HEK293 (cell line): ENCODE data around the gene PPM1G.

Experiments
- CTCF ChIA-PET: fragments of 350-600 bp; formaldehyde crosslinking; extraction: SDS; loops from one replicate; lab custom pipeline; 2021; ENCODE audit warnings: antibody characterized with exemption; lab: Yijun Ruan, JAX
- POLR2A ChIA-PET: fragments of 300-600 bp; formaldehyde crosslinking; extraction: SDS; loops from one replicate; lab custom pipeline; 2020; ENCODE audit warnings: antibody characterized with exemption, inconsistent platforms; lab: Yijun Ruan, JAX
- H3K27ac ChIP-seq: fragments of 200-500 bp; sonication (Bioruptor generic); 2 replicates; pipeline ENCODE4 v1.5.1; 2014; ENCODE audit warnings: low read depth, low read length, control low read depth, inconsistent platforms; ENCODE audit errors: extremely low read depth
- H3K36me3 ChIP-seq, 2 experiments: fragments of 200-500 bp in 1 of 2; sonication (Bioruptor generic) in 1 of 2; 1 replicate in 1 of 2; 2 replicates in 1 of 2; pipeline ENCODE4 v1.5.1; 2014 to 2017; ENCODE audit warnings: inconsistent platforms in 2 of 2, low read length in 2 of 2; ENCODE audit not compliant: control insufficient read depth in 2 of 2, insufficient read depth in 1 of 2
- H3K4me1 ChIP-seq: fragments of 200-500 bp; sonication (Bioruptor generic); 2 replicates; pipeline ENCODE4 v1.5.1; 2014; ENCODE audit warnings: mild to moderate bottlenecking, low read length, inconsistent platforms; ENCODE audit not compliant: control insufficient read depth, insufficient read depth
- H3K4me3 ChIP-seq: 2 replicates; pipeline ENCODE4 v1.5.1; 2011; ENCODE audit warnings: low read depth, mild to moderate bottlenecking, control low read depth, low read length, moderate library complexity
- H3K9me3 ChIP-seq: fragments of 200-500 bp; sonication (Bioruptor generic); 2 replicates; pipeline ENCODE4 v1.5.1; 2014; ENCODE audit warnings: low read depth, low read length, inconsistent platforms; ENCODE audit not compliant: control insufficient read depth, insufficient read depth
- BCL11A ChIP-seq: fragments of 450-650 bp; formaldehyde crosslinking; IDR thresholded peaks from 2 replicates; pipeline ENCODE4 v1.5.1; 2016; ENCODE audit warnings: low read depth, missing biosample characterization, missing genetic modification characterization
- BCL11B ChIP-seq: fragments of 450-650 bp; formaldehyde crosslinking; IDR thresholded peaks from 2 replicates; pipeline ENCODE4 v1.5.1; 2016; ENCODE audit warnings: low read depth, missing biosample characterization, missing genetic modification characterization
- GLIS1 ChIP-seq: fragments of 450-650 bp; formaldehyde crosslinking; IDR thresholded peaks from 2 replicates; pipeline ENCODE4 v1.5.1; 2016; ENCODE audit warnings: missing biosample characterization, missing genetic modification characterization
- HOXD13 ChIP-seq: sonication (generic); formaldehyde crosslinking; IDR thresholded peaks from 2 replicates; pipeline ENCODE4 v1.8.0; 2022; ENCODE audit warnings: missing genetic modification reagents, borderline replicate concordance
- OVOL3 ChIP-seq: fragments of 450-650 bp; formaldehyde crosslinking; IDR thresholded peaks from 2 replicates; pipeline ENCODE4 v1.5.1; 2016; ENCODE audit warnings: missing biosample characterization, missing genetic modification characterization
- SETDB1 ChIP-seq: IDR thresholded peaks from one replicate; pipeline ENCODE4 v1.6.1; 2017; ENCODE audit warnings: mild to moderate bottlenecking, low read length, moderate library complexity, mixed read lengths; ENCODE audit not compliant: insufficient read length
- TRIM28 ChIP-seq: IDR thresholded peaks from 2 replicates; pipeline ENCODE4 v1.6.1; 2011; ENCODE audit warnings: low read length, control low read depth, borderline replicate concordance
- YY1 ChIP-seq: fragments of 450-650 bp; formaldehyde crosslinking; IDR thresholded peaks from 2 replicates; pipeline ENCODE4 v1.5.1; 2018; ENCODE audit warnings: missing biosample characterization, missing genetic modification characterization
- ZFHX2 ChIP-seq: fragments of 450-650 bp; formaldehyde crosslinking; conservative IDR thresholded peaks from 2 replicates; pipeline ENCODE4 v1.5.1; 2016; ENCODE audit warnings: missing biosample characterization, missing genetic modification characterization
- ZNF157 ChIP-seq: fragments of 450-650 bp; formaldehyde crosslinking; IDR thresholded peaks from 2 replicates; pipeline ENCODE4 v1.5.1; 2016; ENCODE audit warnings: missing biosample characterization, missing genetic modification characterization
- ZNF169 ChIP-seq: fragments of 450-650 bp; formaldehyde crosslinking; IDR thresholded peaks from 2 replicates; pipeline ENCODE4 v1.5.1; 2016; ENCODE audit warnings: missing biosample characterization, missing genetic modification characterization
- ZNF175 ChIP-seq: fragments of 450-650 bp; formaldehyde crosslinking; IDR thresholded peaks from 2 replicates; pipeline ENCODE4 v1.5.1; 2016; ENCODE audit warnings: missing biosample characterization, missing genetic modification characterization
- ZNF2 ChIP-seq: fragments of 450-650 bp; formaldehyde crosslinking; IDR thresholded peaks from 2 replicates; pipeline ENCODE4 v1.5.1; 2016; ENCODE audit warnings: missing biosample characterization, missing genetic modification characterization
- ZNF202 ChIP-seq: fragments of 450-650 bp; formaldehyde crosslinking; IDR thresholded peaks from 2 replicates; pipeline ENCODE4 v1.5.1; 2016; ENCODE audit warnings: missing biosample characterization, missing genetic modification characterization, borderline replicate concordance
- ZNF302 ChIP-seq: fragments of 450-650 bp; formaldehyde crosslinking; IDR thresholded peaks from 2 replicates; pipeline ENCODE4 v1.5.1; 2016; ENCODE audit warnings: missing biosample characterization, missing genetic modification characterization, low read depth
- ZNF354C ChIP-seq: fragments of 450-650 bp; formaldehyde crosslinking; IDR thresholded peaks from 2 replicates; pipeline ENCODE4 v1.5.1; 2016; ENCODE audit warnings: missing biosample characterization, missing genetic modification characterization, low read depth, borderline replicate concordance
- ZNF623 ChIP-seq: fragments of 450-650 bp; formaldehyde crosslinking; IDR thresholded peaks from 2 replicates; pipeline ENCODE4 v1.5.1; 2016; ENCODE audit warnings: missing biosample characterization, missing genetic modification characterization
- ZNF664 ChIP-seq: fragments of 450-650 bp; formaldehyde crosslinking; IDR thresholded peaks from 2 replicates; pipeline ENCODE4 v1.5.1; 2016; ENCODE audit warnings: missing biosample characterization, missing genetic modification characterization
- ZNF670 ChIP-seq: fragments of 450-650 bp; formaldehyde crosslinking; IDR thresholded peaks from 2 replicates; pipeline ENCODE4 v1.5.1; 2016; ENCODE audit warnings: missing biosample characterization, missing genetic modification characterization, low read depth
- ZNF707 ChIP-seq: fragments of 450-650 bp; formaldehyde crosslinking; IDR thresholded peaks from 2 replicates; pipeline ENCODE4 v1.5.1; 2016; ENCODE audit warnings: missing biosample characterization, missing genetic modification characterization
- ZNF792 ChIP-seq: fragments of 450-650 bp; formaldehyde crosslinking; IDR thresholded peaks from 2 replicates; pipeline ENCODE4 v1.5.1; 2016; ENCODE audit warnings: missing biosample characterization, missing genetic modification characterization
- ZSCAN16 ChIP-seq: fragments of 450-650 bp; formaldehyde crosslinking; IDR thresholded peaks from 2 replicates; pipeline ENCODE4 v1.5.1; 2016; ENCODE audit warnings: missing biosample characterization, missing genetic modification characterization
- TF ChIP-seq, protein P1 (sequence below): fragments of 450-650 bp; formaldehyde crosslinking; IDR thresholded peaks from 2 replicates; pipeline ENCODE4 v1.5.1; 2016; ENCODE audit warnings: missing biosample characterization, missing genetic modification characterization
- TF ChIP-seq, protein P2 (sequence below): fragments of 450-650 bp; formaldehyde crosslinking; IDR thresholded peaks from 2 replicates; pipeline ENCODE4 v1.5.1; 2016; ENCODE audit warnings: missing biosample characterization, missing genetic modification characterization
- TF ChIP-seq, protein P3 (sequence below): fragments of 450-650 bp; formaldehyde crosslinking; IDR thresholded peaks from 2 replicates; pipeline ENCODE4 v1.5.1; 2016; ENCODE audit warnings: missing biosample characterization, missing genetic modification characterization
- TF ChIP-seq, protein P4 (sequence below): fragments of 450-650 bp; formaldehyde crosslinking; IDR thresholded peaks from 2 replicates; pipeline ENCODE4 v1.5.1; 2016; ENCODE audit warnings: missing biosample characterization, missing genetic modification characterization
- TF ChIP-seq, protein P5 (sequence below): fragments of 450-650 bp; formaldehyde crosslinking; conservative IDR thresholded peaks from 2 replicates; pipeline ENCODE4 v1.5.1; 2016; ENCODE audit warnings: low read depth, missing biosample characterization, missing genetic modification characterization

Gene PPM1G

DNA sequence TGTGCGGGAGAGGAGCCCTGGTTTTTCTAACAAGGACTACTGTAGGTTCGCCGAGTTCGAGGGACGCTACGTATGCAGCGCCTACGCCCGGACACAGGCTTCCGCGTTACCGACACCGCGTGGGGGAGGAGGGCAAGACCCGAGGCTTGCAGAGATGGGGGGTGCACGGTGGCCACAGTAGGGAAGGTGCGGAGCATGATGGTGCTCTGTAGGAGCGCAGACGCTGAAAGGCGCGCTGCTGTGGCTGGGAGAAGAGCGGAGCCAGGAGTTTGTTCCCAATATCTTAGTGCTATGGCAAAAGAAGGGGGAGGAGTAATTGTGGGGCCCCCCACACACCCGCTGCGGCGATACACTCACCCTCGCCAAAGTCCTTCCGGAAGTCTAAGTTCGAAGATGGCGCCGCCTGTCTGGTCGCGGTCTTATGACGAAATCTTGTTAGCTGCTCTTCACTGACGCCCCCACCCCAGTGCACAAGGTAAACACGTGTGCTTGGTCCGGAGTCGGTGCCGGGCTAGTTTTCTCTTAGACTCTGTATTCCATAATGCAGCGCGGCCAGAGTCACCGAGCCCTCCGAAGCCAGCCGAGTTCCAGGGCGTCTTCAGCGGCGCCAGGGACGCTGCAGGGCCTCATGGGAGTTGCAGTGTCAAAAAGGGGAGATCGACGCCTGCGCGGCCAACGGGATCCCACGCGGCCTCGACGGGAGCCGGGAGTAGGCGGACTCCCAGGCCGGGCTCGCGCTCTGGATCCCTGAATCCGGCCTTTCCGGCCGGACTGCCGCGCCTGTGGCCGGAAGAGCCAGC is 52.8 kb downstream of the PPM1G start, which contains the start of gene GTF3C2:
Gene GTF3C2, minus strand, starts transcription at position 383 of the 800 bp plus-strand sequence. CDS start 13,210 bp downstream, outside the sequence.
- H3K36me3 ChIP-seq = peaks cover 0 to 7% of the 10 kb centered on the region in 2 experiments; a peak in 2 of 3 replicates
- no peaks in the 10 kb centered on the region for H3K9me3 ChIP-seq
- ChIA-PET POLR2A (interaction anchor here (0.5 to 2.1 kb wide), 19 partner anchors 8 to 307 kb away, joined by 3 to 22 read pairs (median 4); partner anchors contain the start of genes AGBL5, EIF2B4, MPV17 and NRBP1), CTCF (interaction anchor here (1.2 kb wide), 1 partner anchor 9 kb away, joined by 3 read pairs; no protein-coding TSS in a partner anchor)
- peak within 1 kb of the TSS; percentile 99 for H3K4me3 ChIP-seq
- H3K27ac ChIP-seq = peak within 1 kb of the TSS; percentile 98
- peaks cover 6% of the 10 kb centered on the region for H3K4me1 ChIP-seq
- no peak for TF ChIP-seq ZNF354C (tag by site-specific recombination)
- peak; percentile 54 for TF ChIP-seq GLIS1 (tag by site-specific recombination)
- 0 out of 2 replicates have a peak, but pooled peaks have one; percentile 55 for TF ChIP-seq HOXD13
- TF ChIP-seq ZNF175 = no peak
- TF ChIP-seq ZNF670 (tag by site-specific recombination) = no peak
- TF ChIP-seq ZFHX2 (tag by site-specific recombination) = peak; percentile 71
- TF ChIP-seq, protein P1, sequence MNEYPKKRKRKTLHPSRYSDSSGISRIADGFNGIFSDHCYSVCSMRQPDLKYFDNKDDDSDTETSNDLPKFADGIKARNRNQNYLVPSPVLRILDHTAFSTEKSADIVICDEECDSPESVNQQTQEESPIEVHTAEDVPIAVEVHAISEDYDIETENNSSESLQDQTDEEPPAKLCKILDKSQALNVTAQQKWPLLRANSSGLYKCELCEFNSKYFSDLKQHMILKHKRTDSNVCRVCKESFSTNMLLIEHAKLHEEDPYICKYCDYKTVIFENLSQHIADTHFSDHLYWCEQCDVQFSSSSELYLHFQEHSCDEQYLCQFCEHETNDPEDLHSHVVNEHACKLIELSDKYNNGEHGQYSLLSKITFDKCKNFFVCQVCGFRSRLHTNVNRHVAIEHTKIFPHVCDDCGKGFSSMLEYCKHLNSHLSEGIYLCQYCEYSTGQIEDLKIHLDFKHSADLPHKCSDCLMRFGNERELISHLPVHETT = no peak; the same call in 1 of the 2 replicates
- peak; percentile 76; the same call in 1 of the 2 replicates for TF ChIP-seq YY1 (tag by site-specific recombination)
- TF ChIP-seq, protein P2, sequence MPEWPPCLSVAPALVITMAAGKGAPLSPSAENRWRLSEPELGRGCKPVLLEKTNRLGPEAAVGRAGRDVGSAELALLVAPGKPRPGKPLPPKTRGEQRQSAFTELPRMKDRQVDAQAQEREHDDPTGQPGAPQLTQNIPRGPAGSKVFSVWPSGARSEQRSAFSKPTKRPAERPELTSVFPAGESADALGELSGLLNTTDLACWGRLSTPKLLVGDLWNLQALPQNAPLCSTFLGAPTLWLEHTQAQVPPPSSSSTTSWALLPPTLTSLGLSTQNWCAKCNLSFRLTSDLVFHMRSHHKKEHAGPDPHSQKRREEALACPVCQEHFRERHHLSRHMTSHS = no peak
- TF ChIP-seq, protein P3, sequence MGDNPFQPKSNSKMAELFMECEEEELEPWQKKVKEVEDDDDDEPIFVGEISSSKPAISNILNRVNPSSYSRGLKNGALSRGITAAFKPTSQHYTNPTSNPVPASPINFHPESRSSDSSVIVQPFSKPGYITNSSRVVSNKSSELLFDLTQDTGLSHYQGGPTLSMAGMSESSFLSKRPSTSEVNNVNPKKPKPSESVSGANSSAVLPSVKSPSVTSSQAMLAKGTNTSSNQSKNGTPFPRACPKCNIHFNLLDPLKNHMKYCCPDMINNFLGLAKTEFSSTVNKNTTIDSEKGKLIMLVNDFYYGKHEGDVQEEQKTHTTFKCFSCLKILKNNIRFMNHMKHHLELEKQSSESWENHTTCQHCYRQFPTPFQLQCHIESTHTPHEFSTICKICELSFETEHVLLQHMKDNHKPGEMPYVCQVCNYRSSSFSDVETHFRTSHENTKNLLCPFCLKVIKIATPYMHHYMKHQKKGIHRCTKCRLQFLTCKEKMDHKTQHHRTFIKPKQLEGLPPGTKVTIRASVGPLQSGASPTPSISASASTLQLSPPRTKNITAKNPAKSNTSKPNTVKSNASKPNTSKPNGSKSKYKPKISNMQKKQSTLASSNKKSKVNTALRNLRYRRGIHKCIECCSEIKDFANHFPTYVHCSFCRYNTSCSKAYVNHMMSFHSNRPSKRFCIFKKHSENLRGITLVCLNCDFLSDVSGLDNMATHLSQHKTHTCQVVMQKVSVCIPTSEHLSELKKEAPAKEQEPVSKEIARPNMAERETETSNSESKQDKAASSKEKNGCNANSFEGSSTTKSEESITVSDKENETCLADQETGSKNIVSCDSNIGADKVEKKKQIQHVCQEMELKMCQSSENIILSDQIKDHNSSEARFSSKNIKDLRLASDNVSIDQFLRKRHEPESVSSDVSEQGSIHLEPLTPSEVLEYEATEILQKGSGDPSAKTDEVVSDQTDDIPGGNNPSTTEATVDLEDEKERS = no peak
- TF ChIP-seq ZNF169 (tag by site-specific recombination) = no peak
- TF ChIP-seq ZNF157 (tag by site-specific recombination) = no peak
- TF ChIP-seq ZNF792 (tag by site-specific recombination) = no peak
- no peak for TF ChIP-seq ZSCAN16 (tag by site-specific recombination)
- no peak for TF ChIP-seq OVOL3 (tag by site-specific recombination)
- no peak for TF ChIP-seq ZNF302 (tag by site-specific recombination)
- TF ChIP-seq, protein P4, sequence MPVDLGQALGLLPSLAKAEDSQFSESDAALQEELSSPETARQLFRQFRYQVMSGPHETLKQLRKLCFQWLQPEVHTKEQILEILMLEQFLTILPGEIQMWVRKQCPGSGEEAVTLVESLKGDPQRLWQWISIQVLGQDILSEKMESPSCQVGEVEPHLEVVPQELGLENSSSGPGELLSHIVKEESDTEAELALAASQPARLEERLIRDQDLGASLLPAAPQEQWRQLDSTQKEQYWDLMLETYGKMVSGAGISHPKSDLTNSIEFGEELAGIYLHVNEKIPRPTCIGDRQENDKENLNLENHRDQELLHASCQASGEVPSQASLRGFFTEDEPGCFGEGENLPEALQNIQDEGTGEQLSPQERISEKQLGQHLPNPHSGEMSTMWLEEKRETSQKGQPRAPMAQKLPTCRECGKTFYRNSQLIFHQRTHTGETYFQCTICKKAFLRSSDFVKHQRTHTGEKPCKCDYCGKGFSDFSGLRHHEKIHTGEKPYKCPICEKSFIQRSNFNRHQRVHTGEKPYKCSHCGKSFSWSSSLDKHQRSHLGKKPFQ = no peak
- TF ChIP-seq BCL11B = no peak
- TF ChIP-seq, protein P5, sequence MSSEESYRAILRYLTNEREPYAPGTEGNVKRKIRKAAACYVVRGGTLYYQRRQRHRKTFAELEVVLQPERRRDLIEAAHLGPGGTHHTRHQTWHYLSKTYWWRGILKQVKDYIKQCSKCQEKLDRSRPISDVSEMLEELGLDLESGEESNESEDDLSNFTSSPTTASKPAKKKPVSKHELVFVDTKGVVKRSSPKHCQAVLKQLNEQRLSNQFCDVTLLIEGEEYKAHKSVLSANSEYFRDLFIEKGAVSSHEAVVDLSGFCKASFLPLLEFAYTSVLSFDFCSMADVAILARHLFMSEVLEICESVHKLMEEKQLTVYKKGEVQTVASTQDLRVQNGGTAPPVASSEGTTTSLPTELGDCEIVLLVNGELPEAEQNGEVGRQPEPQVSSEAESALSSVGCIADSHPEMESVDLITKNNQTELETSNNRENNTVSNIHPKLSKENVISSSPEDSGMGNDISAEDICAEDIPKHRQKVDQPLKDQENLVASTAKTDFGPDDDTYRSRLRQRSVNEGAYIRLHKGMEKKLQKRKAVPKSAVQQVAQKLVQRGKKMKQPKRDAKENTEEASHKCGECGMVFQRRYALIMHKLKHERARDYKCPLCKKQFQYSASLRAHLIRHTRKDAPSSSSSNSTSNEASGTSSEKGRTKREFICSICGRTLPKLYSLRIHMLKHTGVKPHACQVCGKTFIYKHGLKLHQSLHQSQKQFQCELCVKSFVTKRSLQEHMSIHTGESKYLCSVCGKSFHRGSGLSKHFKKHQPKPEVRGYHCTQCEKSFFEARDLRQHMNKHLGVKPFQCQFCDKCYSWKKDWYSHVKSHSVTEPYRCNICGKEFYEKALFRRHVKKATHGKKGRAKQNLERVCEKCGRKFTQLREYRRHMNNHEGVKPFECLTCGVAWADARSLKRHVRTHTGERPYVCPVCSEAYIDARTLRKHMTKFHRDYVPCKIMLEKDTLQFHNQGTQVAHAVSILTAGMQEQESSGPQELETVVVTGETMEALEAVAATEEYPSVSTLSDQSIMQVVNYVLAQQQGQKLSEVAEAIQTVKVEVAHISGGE = peak; percentile 84
- TF ChIP-seq ZNF2 (tag by site-specific recombination) = no peak
- no peak for TF ChIP-seq ZNF707 (tag by site-specific recombination)
- TF ChIP-seq ZNF623 = no peak
- TF ChIP-seq BCL11A (tag by site-specific recombination) = no peak
- TF ChIP-seq ZNF664 (tag by site-specific recombination) = no peak
- no peak for TF ChIP-seq SETDB1
- 0 out of 2 replicates have a peak, but pooled peaks have one; percentile 43 for TF ChIP-seq TRIM28
- no peak for TF ChIP-seq ZNF202 (tag by site-specific recombination)
